Measurements from ENCODE around the gene GFM2. TPM values are rescaled to one million over a fixed set of nuclear protein-coding genes. Genes with fewer than 3 reads are reported as not detected.
"Not testable (repeated sequence)": the region's sequence is repeated elsewhere in the genome, so short reads cannot be mapped to it uniquely, and the experiment has no call there.

Gene GFM2
- total and polyA plus RNA-seq, 10 donors = 15.4 to 34.2 (median 20.8) TPM

GRCh38 chr5:74798977-74799911 is 32.3 kb upstream of the GFM2 start:
- TF ChIP-seq POLR2AphosphoS5 (IDR thresholded peaks at IDR 0.05) = no peak
- TF ChIP-seq POLR2A (IDR thresholded peaks at IDR 0.05) = no peak
- TF ChIP-seq CTCF (IDR thresholded peaks at IDR 0.05 in 8 of 11, conservative IDR thresholded peaks at IDR 0.05 in 3 of 11) = no peak
- Histone ChIP-seq H3K27me3 (replicated peaks in 1 of 7) (no peaks in the 10 kb centered on the region), H3K9me3 (no peaks in the 10 kb centered on the region), H3K4me3 (no peak overlapping the region), H3K4me1 (no peaks in the 10 kb centered on the region), H3K36me3 (peaks cover 0 to 25% (median 3%) of the 10 kb centered on the region in 6 donors), H3K27ac (no peak overlapping the region)
- intact Hi-C loops (cut with DNase I; ENCODE audit: low total_unique reads) = no loop called here
- no peak for DNase-seq
- 83 to 93% (median 93%) methylated on average over 14 to 21 of the region's 21 CpGs for WGBS, 5 donors

- DNase-seq; H3K9me3 ChIP-seq; intact Hi-C loops (cut with DNase I; ENCODE audit: low total_unique reads); H3K4me1 ChIP-seq; H3K27me3 ChIP-seq (replicated peaks in 1 of 7); H3K27ac ChIP-seq; H3K4me3 ChIP-seq: not testable (repeated sequence)
- 92 to 95% (median 93%) methylated on average over 3 of the region's 3 CpGs for WGBS, 5 donors
- peaks cover 0 to 30% (median 3%) of the 10 kb centered on the region in 6 donors for H3K36me3 ChIP-seq
Measured at GRCh38 chr5:74791669-74792068, 24.8 kb upstream of the GFM2 start.

GRCh38 chr5:74787424-74787823 is 20.5 kb upstream of the GFM2 start:
- Histone ChIP-seq H3K4me1 (no peaks in the 10 kb centered on the region), H3K36me3 (peaks cover 0 to 21% (median 0%) of the 10 kb centered on the region in 6 donors), H3K27ac (no peak overlapping the region), H3K9me3 (no peaks in the 10 kb centered on the region), H3K4me3 (no peak overlapping the region), H3K27me3 (replicated peaks in 1 of 7) (no peaks in the 10 kb centered on the region)
- TF ChIP-seq POLR2A (IDR thresholded peaks at IDR 0.05) (no peak), CTCF (IDR thresholded peaks at IDR 0.05 in 8 of 11, conservative IDR thresholded peaks at IDR 0.05 in 3 of 11) (no peak), POLR2AphosphoS5 (IDR thresholded peaks at IDR 0.05) (no peak)
- WGBS, 5 donors = 88 to 95% (median 91%) methylated on average over 6 of the region's 6 CpGs
- intact Hi-C loops (cut with DNase I; ENCODE audit: low total_unique reads) = no loop called here
- no peak for DNase-seq

- DNase-seq = no peak
- Histone ChIP-seq H3K27ac (no peak overlapping the region), H3K36me3 (peaks cover 0 to 17% (median 0%) of the 10 kb centered on the region in 6 donors), H3K4me1 (no peaks in the 10 kb centered on the region), H3K4me3 (no peak overlapping the region), H3K27me3 (replicated peaks in 1 of 7) (no peaks in the 10 kb centered on the region), H3K9me3 (no peaks in the 10 kb centered on the region)
- intact Hi-C loops (cut with DNase I; ENCODE audit: low total_unique reads) = no loop called here
- WGBS, 5 donors = 86 to 95% (median 91%) methylated on average over 6 of the region's 6 CpGs
- no peak for TF ChIP-seq POLR2AphosphoS5 (IDR thresholded peaks at IDR 0.05)
- TF ChIP-seq CTCF (IDR thresholded peaks at IDR 0.05 in 8 of 11, conservative IDR thresholded peaks at IDR 0.05 in 3 of 11) = no peak
- TF ChIP-seq POLR2A (IDR thresholded peaks at IDR 0.05) = no peak
Measured at GRCh38 chr5:74786851-74787250, 19.9 kb upstream of the GFM2 start.

Data from spleen (tissue), 11 donors.